ENCODE results near the gene MYLK.

Gene MYLK

DNA sequence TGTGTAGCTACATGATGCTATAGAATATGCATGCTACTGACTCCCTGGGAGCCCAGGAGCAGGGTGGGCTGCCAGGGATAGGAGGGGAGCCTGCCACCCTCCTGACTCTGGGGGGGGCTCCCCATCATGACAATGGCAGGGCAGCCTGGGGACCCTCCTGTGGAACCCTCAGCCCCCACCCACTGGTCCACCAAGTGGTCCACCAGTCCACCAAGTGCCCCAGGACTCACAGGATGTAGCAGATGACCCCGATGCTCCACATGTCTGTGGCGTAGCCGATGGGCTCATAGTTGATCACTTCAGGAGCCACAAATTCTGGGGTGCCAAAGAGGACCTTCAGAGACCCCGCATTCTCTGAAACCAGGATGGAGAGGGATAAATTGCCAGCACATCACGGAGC is 246.3 kb downstream of the MYLK start:
- DNase-seq = no peak

DNA sequence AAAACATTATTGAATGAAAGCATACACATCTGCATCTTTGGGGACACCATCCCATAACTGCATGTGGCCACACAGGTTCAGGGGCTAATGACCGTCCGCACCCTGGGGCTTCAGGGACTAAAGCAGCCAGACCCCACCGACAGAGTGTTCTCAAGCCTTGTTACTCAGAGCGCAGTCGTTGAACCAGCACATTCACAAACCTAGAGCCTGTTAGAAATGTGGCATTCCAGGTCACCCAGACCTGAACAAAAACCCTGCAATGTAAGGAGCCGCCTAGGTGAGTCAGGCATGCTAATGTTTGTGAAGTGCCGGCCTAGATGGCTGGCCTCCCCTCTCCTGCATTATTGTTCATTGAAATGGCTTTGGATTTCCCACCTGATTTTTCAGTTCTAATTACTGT is 247.0 kb downstream of the MYLK start:
- DNase-seq = no peak

DNA sequence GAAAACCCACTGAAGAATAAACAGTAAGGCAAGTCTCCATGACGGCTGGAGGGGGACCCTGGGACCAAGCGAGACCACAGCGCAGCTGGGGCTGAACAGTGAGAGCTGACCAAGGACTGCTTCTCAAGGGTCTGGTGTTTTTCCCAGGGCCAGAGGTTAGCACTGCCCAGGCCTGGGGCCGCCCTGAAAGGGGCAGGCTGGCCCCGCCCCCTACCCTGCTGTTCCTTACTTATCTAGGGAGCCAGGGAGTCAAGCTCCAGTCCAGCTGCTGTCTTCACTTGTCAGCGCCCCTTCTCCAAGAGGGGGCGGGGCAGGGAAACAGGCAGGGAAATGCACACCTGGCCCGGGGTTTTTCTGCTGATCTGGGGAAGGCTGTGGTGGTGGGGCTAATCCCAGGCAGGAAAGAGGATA is 247.7 kb downstream of the MYLK start:
- peak; percentile 35 to 68 (median 64) for DNase-seq

DNA sequence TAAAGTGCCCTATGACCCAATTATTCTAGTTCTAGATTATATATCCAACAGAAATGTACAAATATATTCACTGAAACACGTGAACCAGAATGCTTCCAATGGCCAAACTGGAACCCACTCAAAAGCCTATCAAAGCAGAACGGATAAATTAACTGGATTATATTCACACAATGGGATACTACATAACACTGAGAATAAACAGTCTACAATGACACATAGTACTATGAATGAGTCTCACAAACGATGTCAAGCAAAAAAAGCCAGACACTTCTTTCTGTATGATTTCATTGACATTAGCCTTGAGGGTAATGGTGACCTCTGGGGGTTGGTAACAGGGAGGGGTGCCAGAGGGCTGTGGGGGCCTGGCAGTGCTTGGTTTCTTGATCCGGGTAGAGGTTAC is 248.4 kb downstream of the MYLK start:
- DNase-seq = no peak

DNA sequence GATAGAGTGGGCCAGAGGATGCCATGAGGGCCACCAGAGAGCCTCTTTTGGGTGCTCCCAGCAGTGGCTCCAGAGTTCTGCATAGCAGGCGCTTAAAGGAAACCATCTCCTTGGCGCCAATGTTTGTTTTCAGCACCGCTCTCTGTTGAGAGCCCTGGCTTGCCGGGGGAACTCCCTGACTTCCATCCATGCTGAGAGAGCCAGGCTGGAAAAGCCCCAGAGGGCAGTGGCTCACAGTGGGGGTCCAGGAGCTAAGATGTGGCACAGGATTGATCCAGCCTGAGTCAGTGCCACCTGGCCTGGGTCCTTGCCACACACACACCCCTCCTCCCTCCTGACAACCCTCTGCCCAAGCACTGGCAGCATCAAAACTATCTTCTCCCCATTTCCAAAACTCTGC is 248.9 kb downstream of the MYLK start:
- DNase-seq = peak; percentile 44 to 86 (median 72)

DNA sequence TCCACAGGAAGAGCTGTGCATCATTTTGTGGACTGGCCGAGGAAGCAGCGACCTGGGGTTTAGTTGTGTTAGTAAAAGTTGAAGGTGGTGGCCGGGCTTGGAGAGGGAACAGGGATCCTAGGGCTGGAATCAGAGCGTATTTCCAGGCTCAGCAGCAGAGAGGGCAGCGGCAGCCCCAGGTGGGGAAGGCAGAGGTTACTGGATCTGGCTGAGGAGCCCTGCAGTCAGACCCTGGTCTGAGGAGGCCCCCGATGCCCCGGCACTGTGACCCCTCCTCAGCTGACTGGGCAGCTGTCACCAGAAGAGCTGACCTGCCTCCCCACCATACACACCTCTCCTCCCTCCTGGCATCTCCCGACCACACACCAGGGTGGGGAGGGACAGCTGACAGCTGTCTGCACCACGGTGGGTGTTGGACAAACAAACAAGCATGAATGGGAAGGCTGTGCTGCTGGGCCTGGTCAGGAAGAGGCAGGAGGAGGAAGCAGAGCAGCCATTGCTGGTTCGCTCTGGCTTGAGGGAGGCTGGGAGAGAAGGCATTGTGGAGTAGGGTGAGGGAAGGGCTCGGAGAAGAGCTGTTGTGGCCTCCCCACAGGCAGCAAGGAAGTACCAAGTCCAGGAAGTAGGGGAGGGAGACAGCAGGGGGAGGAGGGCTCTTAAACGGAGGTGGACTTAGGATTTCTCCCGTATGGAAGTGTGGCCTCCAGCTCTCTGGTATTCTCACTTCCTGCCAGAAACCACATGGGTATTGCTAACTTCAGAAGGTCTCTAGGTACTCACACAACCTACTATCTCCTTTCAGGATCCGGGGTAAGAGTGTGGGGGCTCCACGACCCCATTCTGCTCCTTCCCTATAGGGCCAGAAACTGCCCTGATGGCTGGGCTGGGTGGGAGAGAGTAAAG is 249.7 kb downstream of the MYLK start:
- peak in 2 of 3 experiments; percentile 31 to 54 for DNase-seq

DNA sequence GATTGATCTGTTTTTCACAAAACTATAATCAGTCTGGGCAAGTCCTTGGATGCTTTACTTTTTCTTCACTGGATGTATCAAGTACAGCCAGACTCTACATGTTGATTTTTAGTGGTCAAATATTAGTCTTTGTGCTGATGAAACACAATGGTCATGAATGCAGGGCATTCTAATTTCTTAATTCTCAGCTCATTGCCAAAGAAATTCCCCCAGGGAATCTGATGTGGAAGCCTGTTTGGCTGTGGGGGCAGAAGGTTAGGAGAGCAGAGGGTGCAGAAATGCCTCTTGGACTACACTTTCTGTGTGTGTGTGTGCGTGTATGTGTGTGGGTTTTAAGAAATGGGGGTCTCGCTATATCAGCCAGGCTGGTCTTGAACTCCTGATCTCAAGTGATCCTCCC is 250.6 kb downstream of the MYLK start:
- DNase-seq = no peak

DNA sequence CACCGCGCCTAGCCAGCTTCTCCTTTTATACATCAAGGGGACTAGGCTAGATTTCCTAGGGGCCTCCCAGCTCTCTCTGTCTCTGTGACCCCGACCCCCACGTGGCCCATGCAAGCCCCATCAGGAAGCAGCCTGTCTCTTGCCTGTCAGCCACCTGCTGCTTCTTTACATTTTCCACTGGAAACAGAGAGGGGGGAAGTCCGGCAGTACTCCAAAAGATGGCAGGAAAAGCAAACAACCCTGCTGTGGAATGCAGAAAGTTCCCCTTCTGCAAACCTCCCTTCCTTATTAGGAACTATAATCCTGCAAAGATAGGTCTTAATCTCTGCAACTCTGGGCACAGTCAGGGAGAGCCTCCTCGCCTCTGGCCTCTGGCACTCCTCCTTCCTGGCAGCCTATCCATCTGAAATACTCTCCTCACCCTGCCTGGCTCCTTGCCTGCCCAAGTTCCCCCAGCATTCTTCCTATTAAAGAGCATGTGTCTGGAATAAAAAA is 251.9 kb downstream of the MYLK start:
- DNase-seq = no peak

DNA sequence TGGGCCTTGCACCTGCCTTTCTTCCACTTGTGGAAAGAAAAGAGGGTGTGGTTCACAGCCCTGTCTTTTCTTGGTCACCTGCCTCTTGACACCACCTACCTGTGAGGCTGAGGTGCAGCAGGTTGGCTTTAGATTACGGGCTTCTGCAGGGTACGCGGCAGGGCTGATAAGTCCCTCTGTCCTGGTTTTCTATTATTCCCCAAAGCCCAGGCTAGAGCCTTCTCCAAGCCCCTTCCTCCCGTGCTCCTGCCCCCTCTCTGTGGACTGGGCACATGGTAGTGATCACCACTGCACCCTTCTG is 254.4 kb downstream of the MYLK start:
- no peak for DNase-seq

DNA sequence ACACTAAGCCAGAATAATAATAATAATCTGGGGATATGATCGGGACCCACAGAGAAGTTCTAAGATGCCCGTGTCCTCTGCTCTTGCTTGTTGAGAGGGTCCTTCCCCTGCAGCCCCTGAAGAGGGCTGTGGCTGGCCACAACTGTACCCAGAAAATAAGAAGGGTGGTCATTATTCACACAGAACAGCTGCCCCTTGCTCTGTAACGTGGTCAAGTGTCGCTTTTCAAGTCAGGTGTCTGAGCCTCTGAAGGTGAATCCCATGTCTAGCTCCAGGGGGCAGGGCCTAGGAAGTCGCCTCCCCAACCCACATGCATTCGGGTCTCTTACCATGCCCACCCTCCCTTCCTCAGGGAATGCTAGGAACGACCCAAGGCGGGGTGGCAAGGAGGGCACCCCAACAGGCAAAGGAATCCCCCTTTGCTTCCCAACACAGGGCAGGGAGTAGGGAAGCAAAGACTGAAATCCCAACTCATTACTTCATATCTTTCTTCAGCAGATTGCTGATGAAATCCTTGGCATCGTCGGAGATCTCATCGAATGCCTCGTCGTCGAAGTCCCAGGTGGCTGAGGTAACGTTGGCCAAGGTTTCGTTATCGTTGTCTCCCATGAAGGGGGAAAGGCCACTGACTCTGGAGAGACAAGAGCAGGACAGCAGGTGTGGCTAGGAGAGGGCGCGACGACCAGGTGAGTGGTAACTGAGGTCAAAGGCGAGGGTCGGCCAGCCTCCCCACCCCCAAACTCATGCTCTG is 255.0 kb downstream of the MYLK start:
- DNase-seq = no peak

DNA sequence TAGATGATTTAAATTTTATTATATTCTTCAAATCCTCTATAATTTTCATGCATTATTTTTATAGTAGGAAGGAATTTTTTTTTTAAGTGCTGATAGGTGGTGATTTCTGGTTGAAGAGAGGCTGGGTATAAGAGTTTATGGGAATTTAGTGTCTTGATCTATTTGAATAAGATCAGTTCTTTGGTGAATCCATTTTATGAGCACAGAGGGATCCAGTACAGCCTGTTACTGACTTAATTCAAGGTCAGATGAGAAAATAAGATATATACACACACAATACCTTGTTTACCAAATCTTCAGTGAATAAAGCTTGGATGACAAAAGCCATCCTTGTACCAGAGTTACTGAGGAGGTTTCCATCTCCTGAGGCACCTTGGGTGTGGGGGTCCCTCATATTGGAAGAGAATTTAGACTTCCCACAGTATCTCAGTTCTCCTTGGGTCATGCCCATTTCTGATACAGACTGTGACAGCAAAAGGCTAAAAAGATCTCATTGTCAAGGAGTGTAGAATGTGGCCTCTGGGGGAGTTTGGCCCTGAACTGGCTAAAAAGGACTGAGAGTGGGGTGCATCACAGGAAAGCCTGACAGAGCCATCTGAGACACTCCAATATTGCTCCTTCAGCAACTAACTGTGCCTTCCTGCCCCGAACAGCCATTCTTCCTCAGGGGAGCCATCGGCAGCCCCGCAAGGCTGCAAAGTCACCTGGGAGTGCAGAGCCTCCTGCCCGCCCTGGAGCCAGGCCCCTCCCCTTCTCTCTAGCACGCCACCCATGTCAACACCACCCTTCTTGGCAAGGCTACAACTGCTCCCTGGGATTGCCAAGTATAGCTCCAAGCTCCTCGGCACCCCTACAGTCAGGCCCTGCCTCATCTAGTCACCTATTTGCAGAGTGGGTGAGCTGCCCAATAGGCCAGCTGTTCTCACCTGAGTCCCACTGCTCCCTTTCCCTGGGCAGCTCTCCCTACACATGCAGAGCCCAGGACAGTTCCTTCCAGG is 256.2 kb downstream of the MYLK start:
- DNase-seq = no peak

DNA sequence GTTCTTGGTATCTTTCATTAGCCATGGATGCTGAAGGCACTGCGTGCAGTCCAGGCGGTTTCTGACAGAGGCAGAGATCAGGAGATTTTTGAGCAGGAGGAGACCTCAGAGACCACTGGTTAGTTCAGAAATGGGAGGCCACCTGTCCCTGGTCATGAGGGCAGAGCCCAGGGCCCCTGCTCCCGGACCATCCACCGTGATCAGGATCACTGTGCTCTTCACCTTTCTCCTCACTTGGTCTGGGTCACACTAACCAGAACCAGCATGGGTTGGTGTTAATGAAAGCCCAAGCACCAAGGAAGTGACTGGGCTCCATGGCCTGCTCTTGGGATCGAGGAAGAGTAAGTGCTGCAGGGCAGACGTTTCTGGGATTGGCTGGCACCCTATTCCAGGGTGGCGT is 257.3 kb downstream of the MYLK start:
- DNase-seq = no peak

DNA sequence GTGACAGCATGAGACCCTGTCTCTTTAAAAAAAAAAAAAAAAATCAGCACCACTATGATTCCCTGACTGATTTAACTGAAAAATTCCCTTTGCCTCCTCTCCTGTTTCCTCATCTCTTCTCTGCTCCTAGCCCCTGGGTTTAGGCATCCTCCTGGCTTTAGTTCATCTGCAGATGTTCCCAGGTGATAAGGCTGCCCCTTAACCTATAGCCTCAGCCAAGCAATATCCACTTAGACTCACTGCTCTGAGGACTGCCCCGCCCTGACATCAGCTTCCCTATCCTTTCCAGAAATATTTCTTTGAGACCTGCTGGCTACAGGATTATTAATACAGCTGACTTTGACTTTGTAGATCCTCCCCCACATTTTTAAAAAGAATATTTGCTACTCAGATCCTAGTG is 259.8 kb downstream of the MYLK start:
- no peak for DNase-seq

DNA sequence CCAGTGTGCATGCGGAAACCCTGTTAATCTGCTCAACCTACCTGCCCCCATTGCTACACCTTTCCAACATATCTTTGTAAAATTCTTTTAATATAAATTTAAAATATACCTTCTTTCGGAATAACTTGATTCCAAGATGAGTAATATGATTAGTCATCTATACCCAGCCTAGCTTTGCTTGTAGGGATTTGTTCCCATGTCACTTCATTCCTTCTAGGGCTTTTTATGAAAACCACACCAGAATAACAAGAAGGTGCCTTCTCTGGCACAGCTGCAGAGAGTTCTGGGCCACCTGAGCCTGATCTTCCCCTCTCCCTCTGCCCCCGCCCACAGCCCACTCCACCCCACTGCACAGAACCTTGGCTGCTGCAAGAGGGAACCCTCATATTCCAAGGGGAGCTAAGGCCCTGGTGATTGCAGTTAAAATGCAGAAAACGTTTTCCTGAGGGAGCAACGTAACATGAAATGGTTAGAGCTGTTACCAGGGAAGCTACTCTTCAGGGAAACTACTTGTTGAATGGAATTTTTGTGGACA is 260.7 kb downstream of the MYLK start:
- no peak for DNase-seq

DNA sequence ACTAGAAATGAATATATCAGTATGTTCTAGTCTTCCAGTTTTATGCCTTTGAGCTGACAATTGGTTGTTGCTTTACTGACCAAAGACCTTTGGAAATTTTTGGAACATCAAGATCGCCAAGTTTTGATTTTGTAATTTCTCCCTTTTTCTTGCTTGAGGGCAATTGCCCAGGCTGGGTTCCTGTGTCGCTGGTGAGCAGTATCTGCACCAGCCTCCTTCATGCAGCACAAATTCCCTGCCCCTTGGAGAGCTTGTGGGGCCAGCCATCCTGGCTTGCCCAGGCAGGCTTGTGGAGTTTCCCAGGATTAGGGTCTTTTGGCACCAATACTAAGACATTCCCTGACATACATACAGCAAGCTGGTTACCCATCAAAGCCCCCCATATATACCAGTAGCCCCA is 261.4 kb downstream of the MYLK start:
- DNase-seq = no peak

DNA sequence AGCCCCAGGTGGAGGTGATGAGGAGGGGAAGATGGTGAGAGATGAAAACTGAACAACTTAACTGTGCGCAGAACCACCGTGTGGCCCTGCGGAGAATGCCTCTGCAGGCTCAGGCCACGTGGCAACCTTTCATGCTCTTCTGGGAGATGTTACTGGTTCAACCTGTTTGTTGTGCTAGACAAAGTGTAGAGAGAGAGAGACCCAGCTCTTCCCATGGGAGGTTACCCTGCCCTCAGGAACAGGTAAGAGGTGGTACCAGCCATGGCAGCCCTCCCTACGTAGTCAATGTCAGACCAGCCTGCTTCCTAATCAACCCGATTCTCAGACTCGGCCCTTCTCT is 262.3 kb downstream of the MYLK start:
- no peak for DNase-seq

DNA sequence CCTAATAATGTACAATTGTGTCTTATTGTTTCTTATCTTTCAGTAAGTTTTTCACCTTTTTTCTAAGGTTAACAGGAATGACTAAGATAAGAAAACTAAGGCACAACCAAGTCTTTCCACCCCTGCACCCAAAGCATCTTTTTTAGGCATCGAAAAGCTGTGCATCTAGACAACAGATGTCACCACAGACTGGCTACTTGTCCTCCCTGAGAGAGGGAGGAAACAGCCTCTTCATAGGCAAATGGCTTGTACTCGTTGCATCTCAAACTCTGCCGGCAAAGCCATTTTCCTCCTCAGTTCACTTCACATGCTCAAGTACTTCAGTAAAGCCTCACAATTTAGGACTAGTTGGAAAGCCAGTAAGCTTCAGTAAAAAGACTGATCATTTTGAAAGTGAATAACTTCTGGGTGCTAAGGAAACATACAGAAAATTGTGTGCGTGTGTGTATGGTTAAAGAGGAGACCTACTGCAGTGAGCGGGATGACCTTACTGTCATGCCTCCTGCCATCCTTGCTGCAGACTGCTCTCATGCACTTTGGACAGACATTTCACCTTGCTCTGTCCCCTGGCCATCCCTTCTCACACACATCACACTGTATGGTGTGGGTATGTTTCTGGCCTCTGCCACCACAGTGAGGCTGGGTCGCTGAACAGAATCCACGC is 262.8 kb downstream of the MYLK start:
- peak in 1 of 3 experiments; percentile 46 for DNase-seq

DNA sequence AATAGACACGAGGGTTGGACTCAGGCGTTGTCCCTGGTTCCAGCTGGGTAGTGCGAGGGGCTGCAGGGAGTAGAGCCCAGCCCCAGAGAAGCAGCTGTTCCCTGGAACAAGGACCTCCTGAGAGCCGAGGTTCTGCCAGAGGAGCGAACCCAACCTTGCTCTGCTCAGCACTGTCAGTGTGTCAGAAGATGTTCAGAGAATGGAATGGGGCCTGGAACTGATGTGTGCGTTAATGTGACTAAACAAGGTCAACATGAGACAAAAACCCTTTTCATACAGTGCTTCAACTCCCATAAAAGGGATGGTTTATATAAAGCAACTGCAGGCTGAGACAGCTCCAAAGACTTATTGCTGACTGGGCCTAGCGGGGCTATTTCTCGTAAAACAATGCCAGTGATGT is 263.8 kb downstream of the MYLK start:
- no peak for DNase-seq

DNA sequence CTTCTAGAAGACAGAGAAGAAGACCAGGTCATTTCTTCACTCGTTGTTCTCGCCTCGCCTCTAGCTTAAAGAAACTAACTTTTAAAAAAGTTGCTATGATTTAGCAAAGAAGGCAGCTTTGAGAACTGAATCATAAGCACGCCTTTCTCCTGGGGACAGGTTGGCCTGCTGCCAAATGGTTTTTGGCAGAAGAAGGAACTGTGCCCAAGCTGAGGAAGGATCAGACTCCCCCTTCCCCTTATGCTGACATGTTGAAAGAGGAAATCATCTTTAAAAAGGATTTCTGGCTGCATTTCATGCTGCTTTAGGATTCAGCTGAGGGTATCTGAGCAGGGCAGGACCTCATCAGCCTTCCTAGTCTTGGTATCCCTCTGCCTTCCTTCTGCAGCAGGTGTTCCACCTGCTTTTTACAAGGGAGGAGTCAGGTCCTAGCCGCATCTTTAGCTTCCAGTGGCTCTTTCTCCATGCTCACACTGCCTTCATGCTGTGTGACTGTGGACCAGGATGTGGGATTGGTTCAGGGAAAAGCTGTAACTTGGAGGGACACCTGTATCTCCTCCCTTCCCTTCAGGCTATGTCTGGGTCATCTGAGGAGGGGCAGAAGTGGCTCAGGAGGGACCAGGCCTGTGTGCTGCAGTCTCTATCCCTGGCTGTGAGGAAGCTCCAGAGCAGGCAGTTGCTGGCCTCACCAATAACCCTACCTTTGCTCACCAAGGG is 265.2 kb downstream of the MYLK start:
- DNase-seq = peak in 2 of 3 experiments; percentile 14 to 65

DNA sequence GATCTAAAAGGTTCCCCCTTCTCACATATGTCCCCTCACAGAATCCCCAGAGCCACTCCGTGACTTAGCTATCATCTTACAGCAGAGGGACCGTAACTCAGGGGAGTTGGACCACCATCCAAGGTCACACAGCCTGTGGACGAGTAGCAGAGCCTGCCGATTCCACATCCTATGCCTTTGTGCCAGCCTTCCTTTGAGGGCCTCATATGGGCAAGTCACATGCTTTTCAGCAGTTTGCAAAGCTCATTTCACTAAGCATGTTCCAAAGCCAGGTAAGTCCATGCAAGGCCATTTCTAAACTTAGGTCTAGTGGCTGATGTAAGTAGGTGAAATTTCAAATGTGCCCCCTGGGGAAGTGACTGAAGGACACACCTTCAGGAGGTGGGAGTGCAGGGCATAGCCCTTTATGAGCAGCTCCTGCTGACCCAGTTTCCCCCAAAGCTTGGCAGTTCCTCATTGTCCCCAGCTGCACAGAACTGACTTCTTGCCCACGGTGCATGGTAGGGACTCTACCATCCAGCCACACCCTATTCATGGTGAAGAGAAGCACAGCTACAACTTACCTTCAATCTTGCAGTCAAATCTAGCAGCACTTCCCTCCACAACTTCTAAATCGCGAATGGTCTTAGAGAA is 265.9 kb downstream of the MYLK start:
- no peak for DNase-seq

DNA sequence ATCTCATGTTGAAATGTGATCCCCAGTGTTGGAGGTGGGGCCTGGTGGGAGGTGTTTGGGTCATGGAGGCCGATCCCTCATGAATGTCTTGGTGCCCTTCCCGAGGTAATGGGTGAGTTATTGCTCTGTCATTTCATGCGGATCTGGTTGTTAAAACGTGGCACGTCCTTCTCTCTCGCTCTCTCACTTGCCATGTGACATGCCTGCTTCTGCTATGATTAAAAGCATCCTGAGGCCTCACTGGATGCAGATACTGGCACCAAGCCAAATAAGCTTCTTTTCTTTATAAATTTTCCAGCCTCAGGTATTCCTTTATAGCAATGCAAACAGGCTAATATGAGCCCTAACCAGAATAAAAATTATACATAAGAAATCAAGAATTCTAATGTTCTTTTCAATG is 267.5 kb downstream of the MYLK start:
- no peak for DNase-seq
